ENCODE results near the gene TTC23L. TPM values are rescaled to one million over a fixed set of nuclear protein-coding genes. Genes with fewer than 3 reads are reported as not detected.

TTC23L gene
- polyA plus RNA-seq, 3 donors = 2.9 to 4.0 (median 4.0) TPM

- no peak for DNase-seq (ENCODE audit: extremely low read depth in 1 of 11, low read depth in 9 of 11, low spot score in 4 of 11)
These were observed 19.8 kb downstream of the TTC23L start for GRCh38 chr5:34858790-34859189.

- DNase-seq (ENCODE audit: extremely low read depth in 1 of 11, low read depth in 9 of 11, low spot score in 4 of 11) = no peak
These were observed 20.3 kb downstream of the TTC23L start for GRCh38 chr5:34859253-34859652.

- DNase-seq (ENCODE audit: extremely low read depth in 1 of 11, low read depth in 9 of 11, low spot score in 4 of 11) = no peak
These were observed 25.0 kb downstream of the TTC23L start for GRCh38 chr5:34863946-34864345.

GRCh38 chr5:34865091-34865490 is 26.1 kb downstream of the TTC23L start:
- DNase-seq (ENCODE audit: extremely low read depth in 1 of 11, low read depth in 9 of 11, low spot score in 4 of 11) = no peak

GRCh38 chr5:34866989-34867471 is 28.1 kb downstream of the TTC23L start:
- no peak for DNase-seq (ENCODE audit: extremely low read depth in 1 of 11, low read depth in 9 of 11, low spot score in 4 of 11)

- DNase-seq (ENCODE audit: extremely low read depth in 1 of 11, low read depth in 9 of 11, low spot score in 4 of 11) = no peak
These were observed 28.7 kb downstream of the TTC23L start for GRCh38 chr5:34867660-34868059.

- DNase-seq (ENCODE audit: extremely low read depth in 1 of 11, low read depth in 9 of 11, low spot score in 4 of 11) = no peak
These were observed 29.8 kb downstream of the TTC23L start for GRCh38 chr5:34868791-34869190.

- no peak for DNase-seq (ENCODE audit: extremely low read depth in 1 of 11, low read depth in 9 of 11, low spot score in 4 of 11)
These were observed 30.3 kb downstream of the TTC23L start for GRCh38 chr5:34869256-34869655.

GRCh38 chr5:34870382-34870781 is 31.4 kb downstream of the TTC23L start:
- no peak for DNase-seq (ENCODE audit: extremely low read depth in 1 of 11, low read depth in 9 of 11, low spot score in 4 of 11)

GRCh38 chr5:34876275-34876674 is 37.3 kb downstream of the TTC23L start:
- no peak for DNase-seq (ENCODE audit: extremely low read depth in 1 of 11, low read depth in 9 of 11, low spot score in 4 of 11)

GRCh38 chr5:34881246-34881645 is 42.3 kb downstream of the TTC23L start:
- no peak for DNase-seq (ENCODE audit: extremely low read depth in 1 of 11, low read depth in 9 of 11, low spot score in 4 of 11)

- no peak for DNase-seq (ENCODE audit: extremely low read depth in 1 of 11, low read depth in 9 of 11, low spot score in 4 of 11)
These were observed 47.6 kb downstream of the TTC23L start for GRCh38 chr5:34886392-34887119.

GRCh38 chr5:34889394-34889793 is 50.4 kb downstream of the TTC23L start:
- DNase-seq (ENCODE audit: extremely low read depth in 1 of 11, low read depth in 9 of 11, low spot score in 4 of 11) = peak in 1 of 11 donors; percentile 5

GRCh38 chr5:34891981-34892380 is 53.0 kb downstream of the TTC23L start:
- no peak for DNase-seq (ENCODE audit: extremely low read depth in 1 of 11, low read depth in 9 of 11, low spot score in 4 of 11)

- no peak for DNase-seq (ENCODE audit: extremely low read depth in 1 of 11, low read depth in 9 of 11, low spot score in 4 of 11)
These were observed 53.5 kb downstream of the TTC23L start for GRCh38 chr5:34892414-34892813.

GRCh38 chr5:34894716-34895115 is 55.8 kb downstream of the TTC23L start:
- DNase-seq (ENCODE audit: extremely low read depth in 1 of 11, low read depth in 9 of 11, low spot score in 4 of 11) = no peak

- no peak for DNase-seq (ENCODE audit: extremely low read depth in 1 of 11, low read depth in 9 of 11, low spot score in 4 of 11)
These were observed 56.9 kb downstream of the TTC23L start for GRCh38 chr5:34895641-34896419.

- no peak for DNase-seq (ENCODE audit: extremely low read depth in 1 of 11, low read depth in 9 of 11, low spot score in 4 of 11)
These were observed 58.7 kb downstream of the TTC23L start for GRCh38 chr5:34897646-34898045.

- peak; percentile 44 to 78 (median 65) for DNase-seq (ENCODE audit: extremely low read depth in 1 of 11, low read depth in 9 of 11, low spot score in 4 of 11)
These were observed 59.4 kb downstream of the TTC23L start for GRCh38 chr5:34898258-34898895.

GRCh38 chr5:34899066-34899465 is 60.1 kb downstream of the TTC23L start:
- no peak for DNase-seq (ENCODE audit: extremely low read depth in 1 of 11, low read depth in 9 of 11, low spot score in 4 of 11)
